Measurements from ENCODE around the gene GRM8. TPM values are rescaled to one million over a fixed set of nuclear protein-coding genes. Genes with fewer than 3 reads are reported as not detected.

Gene GRM8
- total RNA-seq, 1 donor from 2014 or later: 0.51 TPM

- no peak overlapping the region for H3K4me3 Mint-ChIP-seq (ENCODE audit: unreplicated experiment)
- H3K27me3 Mint-ChIP-seq (ENCODE audit: unreplicated experiment): no peaks in the 10 kb centered on the region
- H3K4me1 Mint-ChIP-seq (ENCODE audit: unreplicated experiment): no peaks in the 10 kb centered on the region
- TF ChIP-seq CTCF (IDR thresholded peaks at IDR 0.05): no peak
- DNase-seq (ENCODE audit: extremely low spot score, unreplicated experiment): no peak
- H3K36me3 Mint-ChIP-seq (ENCODE audit: unreplicated experiment): no peaks in the 10 kb centered on the region
- no peaks in the 10 kb centered on the region for H3K9me3 Mint-ChIP-seq (ENCODE audit: unreplicated experiment)
- no peak overlapping the region for H3K27ac Mint-ChIP-seq (ENCODE audit: unreplicated experiment)
Observed at GRCh38 chr7:126447984-126448383, 804.8 kb downstream of the GRM8 start.

- Mint-ChIP-seq H3K9me3 (ENCODE audit: unreplicated experiment) (no peaks in the 10 kb centered on the region), H3K36me3 (ENCODE audit: unreplicated experiment) (no peaks in the 10 kb centered on the region), H3K4me3 (ENCODE audit: unreplicated experiment) (no peak overlapping the region), H3K27ac (ENCODE audit: unreplicated experiment) (no peak overlapping the region), H3K4me1 (ENCODE audit: unreplicated experiment) (no peaks in the 10 kb centered on the region), H3K27me3 (ENCODE audit: unreplicated experiment) (no peaks in the 10 kb centered on the region)
- DNase-seq (ENCODE audit: extremely low spot score, unreplicated experiment): no peak
- TF ChIP-seq CTCF (IDR thresholded peaks at IDR 0.05): no peak
Observed at GRCh38 chr7:126445991-126446390, 806.8 kb downstream of the GRM8 start.

GRCh38 chr7:126443951-126444350, 808.8 kb downstream of the GRM8 start:
- Mint-ChIP-seq H3K36me3 (ENCODE audit: unreplicated experiment) (no peaks in the 10 kb centered on the region), H3K27ac (ENCODE audit: unreplicated experiment) (no peak overlapping the region), H3K9me3 (ENCODE audit: unreplicated experiment) (no peaks in the 10 kb centered on the region), H3K4me1 (ENCODE audit: unreplicated experiment) (no peaks in the 10 kb centered on the region), H3K4me3 (ENCODE audit: unreplicated experiment) (no peak overlapping the region), H3K27me3 (ENCODE audit: unreplicated experiment) (no peaks in the 10 kb centered on the region)
- no peak for TF ChIP-seq CTCF (IDR thresholded peaks at IDR 0.05)
- DNase-seq (ENCODE audit: extremely low spot score, unreplicated experiment): no peak

GRCh38 chr7:126442908-126443307, 809.8 kb downstream of the GRM8 start:
- Mint-ChIP-seq H3K4me3 (ENCODE audit: unreplicated experiment) (no peak overlapping the region), H3K4me1 (ENCODE audit: unreplicated experiment) (no peaks in the 10 kb centered on the region), H3K36me3 (ENCODE audit: unreplicated experiment) (no peaks in the 10 kb centered on the region), H3K27me3 (ENCODE audit: unreplicated experiment) (no peaks in the 10 kb centered on the region), H3K9me3 (ENCODE audit: unreplicated experiment) (no peaks in the 10 kb centered on the region), H3K27ac (ENCODE audit: unreplicated experiment) (no peak overlapping the region)
- TF ChIP-seq CTCF (IDR thresholded peaks at IDR 0.05): no peak
- no peak for DNase-seq (ENCODE audit: extremely low spot score, unreplicated experiment)

GRCh38 chr7:126441745-126442144, 811.0 kb downstream of the GRM8 start:
- H3K4me1 Mint-ChIP-seq (ENCODE audit: unreplicated experiment): no peaks in the 10 kb centered on the region
- H3K27me3 Mint-ChIP-seq (ENCODE audit: unreplicated experiment): no peaks in the 10 kb centered on the region
- no peak overlapping the region for H3K27ac Mint-ChIP-seq (ENCODE audit: unreplicated experiment)
- DNase-seq (ENCODE audit: extremely low spot score, unreplicated experiment): no peak
- no peaks in the 10 kb centered on the region for H3K36me3 Mint-ChIP-seq (ENCODE audit: unreplicated experiment)
- no peak overlapping the region for H3K4me3 Mint-ChIP-seq (ENCODE audit: unreplicated experiment)
- H3K9me3 Mint-ChIP-seq (ENCODE audit: unreplicated experiment): no peaks in the 10 kb centered on the region
- TF ChIP-seq CTCF (IDR thresholded peaks at IDR 0.05): no peak
